PC-3 (cell line): ENCODE measurements around the gene HHIP.

Experiments used
- EZH2 ChIP-seq: fragments of 300-600 bp; sonication (generic); IDR thresholded peaks from one replicate; pipeline ENCODE4 v1.6.1; 2017; ENCODE audit warnings: antibody characterized with exemption, mild to moderate bottlenecking, low read length; ENCODE audit not compliant: unreplicated experiment
- TF ChIP-seq, protein P1 (sequence below): fragments of 300-600 bp; sonication (generic); conservative IDR thresholded peaks from 2 replicates; pipeline ENCODE4 v1.5.1; 2017; ENCODE audit warnings: antibody characterized with exemption, low read depth, mild to moderate bottlenecking, low read length

DNA sequence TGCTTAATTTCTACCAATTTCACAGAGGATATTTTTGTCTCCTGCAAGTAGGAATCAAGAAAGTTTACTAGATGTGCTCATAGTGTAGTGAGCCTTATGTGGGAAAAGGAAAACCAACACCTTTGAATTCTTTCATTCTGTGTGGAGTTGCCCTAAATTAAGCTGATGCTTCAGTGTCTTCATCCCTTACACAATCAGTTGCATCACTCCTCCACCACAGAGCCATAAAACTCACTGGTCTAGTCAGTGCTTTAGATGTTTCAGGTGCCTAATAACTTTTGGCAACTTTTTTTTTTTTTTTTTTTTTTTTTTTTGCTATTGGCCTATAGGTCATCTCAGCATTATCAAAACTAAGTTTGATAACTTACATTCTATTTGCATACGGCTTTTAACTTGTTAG lies 41.5 kb downstream of the HHIP start:
- TF ChIP-seq EZH2: no peak
- TF ChIP-seq, protein P1, sequence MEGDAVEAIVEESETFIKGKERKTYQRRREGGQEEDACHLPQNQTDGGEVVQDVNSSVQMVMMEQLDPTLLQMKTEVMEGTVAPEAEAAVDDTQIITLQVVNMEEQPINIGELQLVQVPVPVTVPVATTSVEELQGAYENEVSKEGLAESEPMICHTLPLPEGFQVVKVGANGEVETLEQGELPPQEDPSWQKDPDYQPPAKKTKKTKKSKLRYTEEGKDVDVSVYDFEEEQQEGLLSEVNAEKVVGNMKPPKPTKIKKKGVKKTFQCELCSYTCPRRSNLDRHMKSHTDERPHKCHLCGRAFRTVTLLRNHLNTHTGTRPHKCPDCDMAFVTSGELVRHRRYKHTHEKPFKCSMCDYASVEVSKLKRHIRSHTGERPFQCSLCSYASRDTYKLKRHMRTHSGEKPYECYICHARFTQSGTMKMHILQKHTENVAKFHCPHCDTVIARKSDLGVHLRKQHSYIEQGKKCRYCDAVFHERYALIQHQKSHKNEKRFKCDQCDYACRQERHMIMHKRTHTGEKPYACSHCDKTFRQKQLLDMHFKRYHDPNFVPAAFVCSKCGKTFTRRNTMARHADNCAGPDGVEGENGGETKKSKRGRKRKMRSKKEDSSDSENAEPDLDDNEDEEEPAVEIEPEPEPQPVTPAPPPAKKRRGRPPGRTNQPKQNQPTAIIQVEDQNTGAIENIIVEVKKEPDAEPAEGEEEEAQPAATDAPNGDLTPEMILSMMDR: no peak
